RPMI7951 (cell line): ENCODE data around the gene TSSK6. TPM values are rescaled to one million over a fixed set of nuclear protein-coding genes. Genes with fewer than 3 reads are reported as not detected.
"Not testable (repeated sequence)": the region's sequence is repeated elsewhere in the genome, so short reads cannot be mapped to it uniquely, and the experiment has no call there.

Experiments
- DNase-seq: peaks from one replicate; pipeline ENCODE4 v3.0.0-alpha.2; 2012; ENCODE audit warnings: low read depth
- total RNA-seq: library from RNA; depleted of rRNA; stranded (reverse); fragments of >200 nt; shearing (Covaris generic); gene quantifications from 2 replicates; pipeline ENCODE4 v1.2.3, GENCODE V29; 2014

The TSSK6 gene
- total RNA-seq, 1 experiment from 2014 or later = 0.96 TPM

DNA sequence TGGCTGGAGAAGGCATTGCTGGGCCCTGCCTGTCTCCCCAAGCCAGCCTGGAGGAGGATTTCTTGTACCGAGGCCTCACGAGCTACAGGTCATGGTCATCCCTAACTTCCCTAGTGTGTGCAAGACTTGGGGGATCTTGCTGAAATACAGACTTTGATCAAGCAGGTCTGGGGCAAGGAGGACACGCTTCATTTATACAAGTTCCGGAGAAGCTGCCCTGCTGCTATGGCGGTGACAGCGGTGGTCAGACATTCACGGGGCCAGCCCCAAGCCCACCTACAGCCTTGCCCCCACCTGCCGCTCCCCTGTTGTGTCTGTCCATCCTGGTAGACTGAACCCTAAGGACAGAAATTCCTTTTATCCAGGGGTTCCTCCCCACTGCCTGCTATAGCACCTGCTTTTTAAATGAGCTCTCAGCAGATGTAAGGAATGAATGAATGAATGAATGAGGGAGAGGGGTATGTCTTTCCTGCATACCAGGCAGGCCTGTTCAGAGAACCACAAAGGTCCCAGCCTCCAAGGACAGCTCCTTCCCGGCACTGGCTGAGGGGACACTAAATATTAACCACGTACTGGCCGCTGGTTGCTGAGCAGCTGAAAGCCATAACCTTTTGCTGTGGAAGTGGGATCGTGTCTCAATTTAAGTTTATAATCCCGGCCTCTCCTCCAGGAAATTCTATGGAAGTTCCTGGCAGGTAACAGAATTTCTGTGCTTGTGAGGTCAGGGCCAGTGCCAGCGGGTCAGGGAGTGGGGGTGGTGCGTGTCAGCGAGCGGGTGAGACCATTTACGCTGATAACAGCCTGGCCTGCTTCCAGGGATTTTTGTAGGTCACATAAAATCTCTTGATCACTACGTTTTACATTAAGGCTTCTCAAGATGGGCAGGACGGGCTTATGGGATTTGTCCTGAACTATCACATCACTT is 27.1 kb downstream of the TSSK6 start:
- no peak for DNase-seq

DNA sequence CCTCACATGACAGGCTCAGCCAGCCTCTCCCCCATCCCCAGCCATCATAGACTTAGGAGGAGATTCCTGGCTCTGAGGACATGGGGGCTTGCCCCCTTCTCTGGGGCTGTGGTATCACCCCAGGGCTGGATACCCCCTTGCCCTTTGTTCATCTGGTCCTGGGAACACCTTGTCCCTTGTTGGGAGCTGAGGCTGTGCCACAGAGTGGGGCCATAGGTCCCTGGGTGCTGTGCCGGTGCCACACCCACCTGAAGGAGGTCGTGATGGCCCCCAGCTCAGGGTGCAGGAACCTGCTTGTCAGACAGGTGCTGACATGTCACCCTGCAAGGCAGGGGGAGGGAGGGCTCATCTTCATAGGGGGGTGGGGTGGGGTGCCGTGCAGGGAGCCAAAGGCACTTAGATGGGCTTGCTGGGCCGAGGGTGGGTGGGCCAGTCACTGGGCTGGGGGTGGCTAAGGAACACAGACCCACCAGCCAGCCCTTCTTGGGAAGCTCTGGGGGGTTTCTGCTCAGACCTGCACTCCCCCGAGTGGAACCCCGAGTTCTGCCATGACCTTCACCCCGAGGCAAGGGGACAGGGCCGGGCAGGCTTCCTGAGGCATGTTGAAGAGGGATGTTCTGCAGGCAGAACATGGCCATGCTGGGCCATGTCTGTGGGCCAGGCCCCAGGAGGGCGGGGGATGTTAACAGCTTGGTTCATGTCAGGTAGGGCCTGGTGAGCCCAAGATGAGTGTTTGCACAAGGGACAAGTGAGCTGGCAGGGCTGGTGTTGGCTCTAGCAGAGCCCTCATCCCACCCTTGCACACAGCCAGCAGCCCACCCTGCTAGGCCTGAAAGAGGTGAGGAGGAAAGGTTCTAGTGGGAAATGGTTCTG is 28.0 kb downstream of the TSSK6 start:
- DNase-seq = no peak

DNA sequence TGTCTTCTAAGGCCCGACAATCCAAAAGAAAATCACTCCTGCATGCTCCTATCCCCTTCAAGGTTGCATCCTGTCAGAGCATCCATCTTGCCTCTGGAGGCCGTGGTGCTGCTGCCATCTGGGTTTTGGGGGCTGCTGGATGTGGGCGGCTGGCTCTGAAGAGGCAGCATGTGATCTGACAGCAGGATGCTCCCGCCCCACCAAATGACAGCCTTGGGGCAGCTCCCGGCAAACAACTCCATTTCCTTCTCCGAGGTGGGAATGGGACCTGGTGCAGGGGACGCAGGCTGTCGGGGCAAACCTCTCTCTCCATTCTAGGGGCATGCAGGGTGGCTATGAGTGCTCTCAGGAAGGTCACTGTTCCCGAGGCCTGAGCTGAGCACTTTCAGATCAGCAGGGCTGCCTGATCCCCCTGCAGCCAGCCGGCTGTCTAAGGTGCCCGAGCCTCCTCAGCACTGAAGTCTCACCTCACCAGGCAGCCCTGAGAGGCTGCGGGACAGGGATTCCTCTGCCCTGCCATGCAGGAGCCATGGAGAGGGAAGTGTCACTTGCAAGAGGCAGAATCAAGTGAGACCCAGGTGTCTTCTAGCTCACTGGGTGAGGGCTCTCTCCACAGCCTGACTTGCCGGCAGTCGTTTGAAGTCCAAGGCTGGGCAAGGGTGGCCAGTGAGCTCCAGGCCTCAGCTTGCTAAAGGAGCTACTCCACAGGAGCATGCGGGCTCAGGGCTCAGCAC is 28.8 kb downstream of the TSSK6 start:
- DNase-seq = no peak

DNA sequence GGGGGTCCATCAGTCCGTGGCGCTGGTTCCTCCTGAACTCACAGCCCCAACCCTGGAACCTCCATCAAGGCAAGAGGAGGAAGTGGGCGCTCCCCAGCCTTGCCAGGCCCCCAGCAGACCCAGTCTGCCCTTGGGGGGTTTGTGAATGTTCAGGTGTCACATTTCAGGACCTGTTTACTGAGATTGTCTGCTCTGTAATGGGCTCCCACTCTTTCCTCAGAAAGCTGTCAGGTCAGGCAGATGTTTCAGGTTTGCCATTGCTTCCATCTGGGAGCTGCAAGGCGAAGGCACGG is 29.4 kb downstream of the TSSK6 start:
- no peak for DNase-seq

DNA sequence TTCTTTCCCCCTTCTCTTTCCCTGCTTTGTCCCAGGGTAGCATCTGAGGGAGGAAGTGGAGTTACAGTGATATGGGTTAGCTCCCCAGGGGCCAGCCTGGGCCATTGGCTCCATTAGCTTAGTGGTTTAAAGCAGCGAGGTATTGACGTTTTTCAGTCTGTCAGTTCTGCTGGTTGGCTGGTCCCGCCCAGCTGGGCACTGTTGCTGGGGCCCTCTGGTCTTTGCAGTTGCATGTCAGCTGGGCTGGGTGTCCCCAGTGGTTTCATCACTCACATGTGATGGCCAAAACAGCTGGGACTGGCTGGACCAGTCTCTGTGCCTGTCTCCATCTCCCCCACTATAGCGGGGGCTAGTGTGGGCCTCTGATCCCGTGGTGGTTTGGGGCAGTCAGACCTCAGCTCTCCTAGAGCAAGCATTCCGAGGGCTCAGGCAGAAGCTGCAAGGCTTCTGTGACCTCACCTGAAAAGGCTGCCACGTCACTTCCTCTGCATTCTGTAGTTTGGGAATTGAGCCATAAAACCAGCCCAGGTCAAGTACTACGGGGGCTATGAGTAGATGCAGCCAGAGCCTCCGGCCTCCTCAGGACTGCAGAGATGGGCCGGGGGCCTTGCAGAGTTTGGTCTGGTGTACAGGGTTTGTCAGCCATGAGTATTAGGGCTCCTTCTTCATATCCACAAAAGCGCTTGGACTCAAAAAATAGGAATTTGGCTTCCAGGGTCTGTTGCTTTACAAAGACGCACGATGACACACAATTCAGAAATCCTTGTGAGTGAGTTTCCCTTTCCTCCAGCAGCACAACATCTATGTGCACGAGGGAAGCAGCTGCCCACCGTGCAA is 30.0 kb downstream of the TSSK6 start:
- no peak for DNase-seq

DNA sequence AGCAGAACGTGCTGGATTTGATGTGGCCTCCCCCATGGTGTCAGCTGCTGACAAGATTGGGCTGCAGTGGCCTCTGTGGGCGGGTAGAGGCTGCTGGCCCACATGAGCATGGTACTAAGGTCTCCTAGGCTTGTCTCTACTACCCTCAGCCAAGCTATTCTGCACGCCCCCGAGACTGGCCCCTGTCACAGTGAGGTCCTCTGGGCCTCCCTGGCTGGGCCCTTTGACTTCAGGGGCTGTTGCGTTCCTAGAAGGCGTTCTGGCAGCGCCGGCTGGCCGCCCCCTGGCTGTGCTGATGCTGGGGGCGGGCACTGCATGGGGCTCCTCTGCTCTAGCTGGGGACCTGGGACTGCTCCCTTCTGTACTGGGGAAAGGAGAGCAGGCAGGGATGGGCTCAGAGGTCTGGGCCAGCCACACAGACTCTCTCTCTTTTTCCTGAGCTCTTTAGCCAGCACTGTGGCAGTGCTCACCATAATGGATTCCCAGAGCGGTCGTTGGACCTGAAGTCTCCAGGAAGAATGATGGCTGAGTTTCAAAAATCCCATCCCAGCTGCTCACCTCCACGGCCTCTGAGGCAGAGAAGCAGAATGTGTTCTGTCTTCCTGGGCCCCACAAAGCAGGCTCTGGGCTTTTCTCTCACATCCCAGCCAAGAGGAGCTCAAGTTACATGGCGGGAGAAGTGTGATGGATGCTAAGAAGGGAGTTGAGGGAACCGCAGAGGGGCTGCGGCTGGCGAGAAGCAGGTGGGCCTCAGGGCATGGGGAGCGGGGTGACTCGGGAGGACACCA is 32.3 kb downstream of the TSSK6 start:
- no peak for DNase-seq

DNA sequence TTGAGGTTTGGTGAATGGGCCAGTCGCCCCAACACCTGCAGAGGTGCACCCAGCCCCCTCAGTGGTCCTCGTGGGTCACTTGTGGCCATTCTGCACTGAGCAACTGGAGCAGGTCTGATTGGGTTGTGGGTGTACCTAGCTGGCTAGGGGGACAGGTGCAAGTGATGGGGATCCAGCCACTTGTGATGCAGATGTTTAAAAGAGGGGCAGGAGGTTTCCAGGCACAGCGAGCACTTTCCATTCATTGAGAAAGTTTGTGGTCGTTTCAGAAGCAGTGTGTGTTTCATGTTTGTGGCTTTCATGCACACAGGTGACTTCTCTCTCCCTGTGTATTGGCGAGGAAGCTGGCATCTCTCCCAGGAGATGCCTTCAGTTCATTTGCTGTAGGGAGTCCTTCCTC is 34.7 kb downstream of the TSSK6 start:
- no peak for DNase-seq

DNA sequence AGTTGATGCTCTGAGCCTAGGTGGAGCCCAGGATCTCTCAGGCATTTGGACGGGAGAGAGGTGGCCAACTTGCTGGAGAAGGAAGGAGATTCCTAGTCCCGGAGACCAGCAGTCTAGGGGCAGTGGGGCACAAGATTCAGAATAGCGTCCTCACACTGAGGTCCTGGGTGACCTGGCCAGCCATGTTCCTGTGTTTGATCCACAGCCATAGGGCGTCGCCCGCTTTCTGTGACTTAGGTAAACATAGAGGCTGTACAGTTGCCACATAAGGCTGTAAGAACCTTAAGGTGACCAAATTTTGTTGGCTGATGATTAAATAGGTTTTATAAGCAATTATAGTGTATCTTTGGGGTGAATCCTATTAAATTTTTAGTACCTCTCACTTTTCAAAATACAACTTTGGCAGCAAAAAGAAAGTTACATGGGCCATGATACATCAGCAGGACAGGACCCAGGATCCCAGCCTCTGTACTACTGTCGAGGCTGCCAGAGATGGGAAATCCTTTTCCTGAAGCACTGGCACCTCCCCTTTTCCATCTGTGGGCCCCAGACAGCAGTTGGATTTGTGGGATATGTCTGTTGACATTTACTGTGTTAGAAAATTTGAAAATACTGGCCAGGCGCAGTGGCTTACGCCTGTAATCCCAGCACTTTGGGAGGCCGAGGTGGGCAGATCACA is 37.5 kb downstream of the TSSK6 start:
- DNase-seq = no peak

DNA sequence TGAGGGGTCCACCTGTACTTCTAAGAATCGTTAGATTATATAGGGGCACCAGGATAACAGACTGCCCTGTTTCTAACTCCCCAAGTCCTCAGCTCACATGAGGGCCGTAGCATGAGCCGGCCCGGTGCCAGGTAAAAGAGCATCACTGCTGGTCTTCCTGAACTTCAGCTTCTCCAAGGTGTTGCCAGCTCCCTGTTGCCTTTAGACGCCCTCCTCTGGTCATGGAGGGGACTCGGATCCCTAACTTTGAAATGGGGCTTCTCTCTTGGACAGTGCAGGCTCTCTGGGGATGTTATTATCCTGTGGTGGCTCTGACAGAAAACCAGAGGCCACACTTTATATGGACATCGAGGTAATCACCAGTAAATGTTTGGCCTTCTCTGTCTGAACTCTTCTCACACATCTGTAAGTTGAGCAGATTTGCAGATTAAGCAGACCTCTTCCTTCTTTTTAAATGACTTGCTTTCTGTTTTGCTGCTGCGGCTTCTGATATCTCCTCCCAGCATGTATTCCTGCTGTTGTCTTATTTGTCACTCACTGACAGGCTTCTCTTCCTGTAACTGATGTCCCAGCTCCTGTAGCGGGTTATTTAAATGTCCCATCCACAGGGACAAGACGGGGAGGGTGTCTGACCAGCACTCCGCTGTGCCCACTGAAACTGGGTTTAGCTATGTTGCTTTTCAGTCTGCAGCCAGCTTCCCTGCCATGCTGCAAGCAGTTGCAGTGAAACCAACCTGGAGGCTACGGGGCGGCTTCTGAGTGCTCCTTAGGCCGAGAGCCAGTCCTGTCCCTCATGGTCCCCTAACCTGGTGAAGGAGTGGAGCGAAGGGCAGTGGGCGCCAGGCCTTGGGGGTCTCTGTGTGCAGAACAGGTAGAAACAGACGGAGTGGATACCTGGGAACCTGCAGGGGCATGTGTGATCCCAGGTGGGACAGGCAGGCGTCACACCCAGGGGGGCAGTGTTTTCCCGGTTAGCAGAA is 39.2 kb downstream of the TSSK6 start:
- DNase-seq = peak; percentile 12

DNA sequence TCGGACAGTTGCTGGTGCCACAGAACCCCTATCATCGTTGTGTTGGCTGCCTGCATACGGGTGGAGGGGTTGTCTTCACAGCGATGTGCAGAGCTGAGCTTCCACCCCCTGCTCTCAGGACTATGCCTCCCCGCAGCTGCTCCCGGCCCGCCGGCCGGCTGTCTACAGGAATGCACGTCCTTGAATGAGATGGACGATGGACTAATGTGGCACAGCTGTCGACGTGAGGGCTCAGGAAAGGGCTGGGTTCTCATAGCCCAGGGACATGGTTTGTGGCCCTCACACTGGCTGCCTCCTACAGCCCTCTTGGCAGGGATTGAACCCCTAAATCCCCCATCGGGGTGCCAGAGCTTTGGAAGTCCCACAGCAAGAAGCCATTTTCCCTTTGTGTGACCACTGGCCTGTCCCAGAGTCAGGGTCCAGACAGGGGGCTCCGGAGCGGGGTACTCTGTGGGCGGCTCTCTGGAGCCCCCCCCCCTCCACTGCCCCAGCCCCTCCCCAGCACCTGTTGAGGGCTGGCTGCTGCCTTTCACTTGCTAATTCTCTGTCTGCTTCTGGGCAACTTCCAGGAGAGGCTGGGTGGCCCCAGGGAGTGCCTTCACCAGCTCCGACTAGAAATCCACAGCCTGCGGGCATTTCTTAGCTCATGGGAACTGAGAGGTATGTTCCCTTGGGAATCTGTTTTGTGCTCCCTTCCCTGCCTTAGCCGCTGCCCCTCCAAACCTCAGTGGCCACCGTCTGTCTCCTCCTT is 40.2 kb downstream of the TSSK6 start:
- no peak for DNase-seq

DNA sequence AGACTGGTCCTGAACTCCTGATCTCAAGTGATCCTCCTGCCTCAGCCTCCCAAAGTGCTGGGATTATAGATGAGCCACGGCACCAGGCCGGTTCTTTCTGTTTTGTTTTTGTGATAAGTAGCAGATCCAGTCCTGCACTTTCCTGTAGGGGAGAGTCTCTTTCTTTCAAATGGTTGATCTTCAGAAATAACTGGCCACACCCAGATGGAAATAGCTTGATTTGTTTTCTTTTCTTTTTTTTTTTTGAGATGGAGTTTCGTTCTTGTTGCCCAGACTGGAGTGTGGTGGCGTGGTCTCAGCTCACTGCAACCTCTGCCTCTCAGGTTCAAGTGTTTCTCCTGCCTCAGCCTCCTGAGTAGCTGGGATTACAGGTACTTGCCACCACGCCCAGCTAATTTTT is 43.2 kb downstream of the TSSK6 start:
- not testable (repeated sequence) for DNase-seq

DNA sequence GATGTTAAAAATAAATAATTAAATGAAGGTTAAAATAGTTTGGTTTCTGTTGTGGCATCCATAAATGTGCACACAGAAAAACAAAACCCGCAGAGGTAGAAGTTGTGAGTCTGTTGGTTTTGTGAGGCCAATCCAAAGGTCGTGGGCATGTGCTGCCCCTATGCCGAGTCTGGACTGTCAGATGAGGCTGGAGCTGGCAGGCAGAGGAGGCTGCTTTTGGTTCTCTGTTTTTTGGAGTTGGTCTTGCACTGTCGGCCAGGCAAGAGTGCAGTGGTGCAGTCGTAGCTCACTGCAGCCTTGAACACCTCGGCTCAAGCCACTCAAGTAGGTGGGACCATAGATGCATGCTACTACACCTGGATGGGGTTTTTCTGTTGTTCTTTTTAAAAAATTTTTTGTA is 43.7 kb downstream of the TSSK6 start:
- no peak for DNase-seq

DNA sequence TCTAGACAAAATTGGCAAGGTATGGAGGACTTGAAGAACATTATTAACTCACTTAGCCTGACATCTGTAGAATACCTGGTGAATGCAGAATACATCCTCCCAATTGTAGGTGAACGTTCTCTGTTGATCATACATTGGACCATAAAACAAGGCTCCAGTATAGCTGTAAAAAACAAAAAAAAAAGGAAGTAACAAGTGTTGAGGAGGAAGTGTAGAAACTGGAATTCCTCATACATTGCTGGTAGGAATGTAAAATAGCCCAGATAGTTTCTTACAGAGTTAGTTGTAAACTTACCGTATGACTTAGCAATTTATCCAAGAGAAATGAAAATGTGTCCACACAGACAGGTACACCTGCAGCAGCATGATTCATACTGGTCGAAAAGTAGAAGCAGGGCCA is 44.8 kb downstream of the TSSK6 start:
- no peak for DNase-seq

DNA sequence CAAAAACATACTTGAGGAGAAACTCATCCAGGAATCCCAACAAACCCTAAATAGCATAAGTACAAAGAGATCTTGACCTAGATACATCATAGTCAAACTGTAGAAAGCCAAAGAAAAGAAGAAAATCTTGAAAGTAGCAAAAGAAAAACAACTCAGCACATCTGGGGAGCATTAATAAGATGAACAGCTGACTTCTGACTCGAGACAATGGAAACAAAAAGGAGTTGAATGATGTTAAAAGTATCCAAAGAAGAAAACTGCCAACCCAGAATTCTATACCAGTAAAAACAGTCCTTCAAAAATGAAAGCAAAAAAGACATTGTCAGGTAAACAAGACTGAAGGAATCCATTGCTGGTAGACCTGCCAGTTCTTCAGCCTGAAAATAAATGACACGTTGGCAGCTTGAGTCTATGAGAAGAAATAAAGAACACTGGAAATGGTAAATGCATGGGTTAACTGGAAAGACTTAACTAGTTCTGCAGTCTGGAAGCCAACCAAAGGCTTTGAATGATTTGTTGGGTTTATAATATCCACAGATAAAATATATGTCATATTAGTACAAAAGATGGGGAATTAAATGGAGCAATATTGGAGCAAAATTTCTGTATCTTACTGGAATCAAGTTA is 46.8 kb downstream of the TSSK6 start:
- peak; percentile 36 for DNase-seq

DNA sequence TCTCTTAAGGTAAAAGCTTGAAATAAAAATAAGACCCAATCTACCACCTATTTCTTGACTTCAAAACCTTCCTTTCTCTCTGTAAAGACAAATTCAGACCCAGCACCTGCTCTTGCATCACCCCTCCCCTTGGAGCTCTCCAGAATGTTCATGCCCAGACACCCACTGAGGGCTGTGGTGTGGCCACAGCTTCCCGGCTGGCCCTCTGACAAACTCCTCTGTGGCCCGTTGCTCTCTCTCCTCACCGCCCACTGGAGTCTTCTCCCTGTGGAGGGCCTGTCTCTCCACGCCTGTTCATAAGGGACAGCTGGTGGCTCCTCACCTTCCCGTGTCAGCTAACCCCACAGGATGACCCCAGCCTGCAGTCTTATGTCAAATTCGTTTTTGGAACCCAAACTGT is 49.1 kb downstream of the TSSK6 start:
- DNase-seq = no peak

DNA sequence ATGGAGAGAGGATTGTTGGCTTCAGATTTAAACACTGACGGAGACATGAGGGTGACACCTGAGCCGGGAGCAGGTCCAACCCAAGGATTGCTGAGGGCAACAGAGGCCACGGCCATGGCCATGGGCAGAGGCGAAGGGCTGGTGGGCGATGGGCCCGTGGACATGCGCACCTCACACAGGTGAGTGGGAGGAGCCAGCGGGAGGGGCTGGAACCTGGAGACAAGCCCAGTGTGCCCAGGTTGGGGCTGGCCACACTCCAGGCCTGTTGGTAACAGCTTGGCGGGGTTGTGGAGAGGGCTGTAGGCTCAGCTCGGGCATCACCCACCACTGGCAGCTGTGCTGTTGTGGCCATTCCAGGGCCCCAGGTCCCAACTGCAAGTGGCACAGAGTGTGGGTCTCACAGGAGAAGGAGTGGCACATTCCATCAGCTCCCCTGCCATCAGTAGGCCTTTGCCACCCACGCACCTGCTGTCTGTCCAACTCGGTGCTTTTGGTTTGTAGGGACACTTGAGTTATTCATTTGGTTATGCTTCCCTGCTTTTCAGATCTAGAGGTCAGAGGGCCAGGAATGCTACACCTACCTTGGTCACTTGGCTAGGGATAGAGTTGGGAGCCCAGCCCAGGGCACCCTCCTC is 49.8 kb downstream of the TSSK6 start:
- no peak for DNase-seq
